ENCODE measurements around the gene ATP6V1E1. TPM values are rescaled to one million over a fixed set of nuclear protein-coding genes. Genes with fewer than 3 reads are reported as not detected.

Gene ATP6V1E1
- total RNA-seq, 1 experiment from 2014 or later: 88.1 TPM

GRCh38 chr22:17590586-17590985 is 38.0 kb downstream of the ATP6V1E1 start (continued):
- TF ChIP-seq USF2 (CRISPR knock-in tag; IDR thresholded peaks at IDR 0.05) (no peak), HMGXB4 (CRISPR knock-in tag; IDR thresholded peaks at IDR 0.05) (no peak), JAZF1 (CRISPR knock-in tag; IDR thresholded peaks at IDR 0.05) (no peak), ESRRA (CRISPR knock-in tag; IDR thresholded peaks at IDR 0.05; ENCODE audit: borderline replicate concordance) (no peak)

- TF ChIP-seq ZNF423 (CRISPR knock-in tag; IDR thresholded peaks at IDR 0.05) (no peak), MAX (CRISPR knock-in tag; IDR thresholded peaks at IDR 0.05) (no peak), ETV6 (CRISPR knock-in tag; IDR thresholded peaks at IDR 0.05) (no peak), TCF7 (CRISPR knock-in tag; IDR thresholded peaks at IDR 0.05; ENCODE audit: low read depth) (no peak), ATF6 (CRISPR knock-in tag; IDR thresholded peaks at IDR 0.05) (no peak), TEAD1 (CRISPR knock-in tag; IDR thresholded peaks at IDR 0.05) (no peak), ZNF263 (CRISPR knock-in tag; IDR thresholded peaks at IDR 0.05; ENCODE audit: low read depth) (no peak)
- H3K36me3 Mint-ChIP-seq: peaks cover 34% of the 10 kb centered on the region
- H3K4me3 Mint-ChIP-seq: no peak overlapping the region
- H3K27ac Mint-ChIP-seq: peak overlapping the region; percentile 26
- H3K27me3 Mint-ChIP-seq (ENCODE audit: low read depth): no peaks in the 10 kb centered on the region
- no peak for DNase-seq (ENCODE audit: low spot score)
- H3K4me1 Mint-ChIP-seq: no peaks in the 10 kb centered on the region
- POLR2A ChIA-PET: interaction anchor here (1.0 kb wide), 1 partner anchor 9 kb away, joined by 3 read pairs; no protein-coding TSS in a partner anchor
- ATAC-seq: no peak
- H3K9me3 Mint-ChIP-seq: no peaks in the 10 kb centered on the region
- CTCF ChIA-PET: interaction anchor here (1.3 kb wide), 1 partner anchor 31 kb away, joined by 4 read pairs; no protein-coding TSS in a partner anchor
These were observed 38.7 kb downstream of the ATP6V1E1 start for GRCh38 chr22:17589810-17590375.

- CTCF ChIA-PET: interaction anchor here (1.1 to 1.4 kb wide), 2 partner anchors 25 to 30 kb away, joined by 3 read pairs; partner anchors contain the start of gene SLC25A18
These were observed 39.9 kb downstream of the ATP6V1E1 start for GRCh38 chr22:17588606-17589005.

GRCh38 chr22:17587629-17588028 is 40.9 kb downstream of the ATP6V1E1 start:
- Mint-ChIP-seq H3K27ac (peak overlapping the region; percentile 50), H3K9me3 (no peaks in the 10 kb centered on the region), H3K4me1 (no peaks in the 10 kb centered on the region), H3K36me3 (peaks cover 15% of the 10 kb centered on the region), H3K4me3 (no peak overlapping the region), H3K27me3 (ENCODE audit: low read depth) (no peaks in the 10 kb centered on the region)
- ChIA-PET CTCF (interaction anchor here (0.7 to 1.5 kb wide), 5 partner anchors 24 to 529 kb away, joined by 3 to 6 read pairs (median 3); partner anchors contain the start of gene SLC25A18), POLR2A (no interaction called here)
- ATAC-seq: no peak; the same call in none of the 2 replicates
- no peak for DNase-seq (ENCODE audit: low spot score)
- no peak for TF ChIP-seq GTF2I (CRISPR knock-in tag; conservative IDR thresholded peaks at IDR 0.05)
- no peak for TF ChIP-seq TCF7 (CRISPR knock-in tag; IDR thresholded peaks at IDR 0.05; ENCODE audit: low read depth)
- TF ChIP-seq E2F4 (CRISPR knock-in tag; IDR thresholded peaks at IDR 0.05; ENCODE audit: borderline replicate concordance, low read depth): no peak
- TF ChIP-seq SP1 (CRISPR knock-in tag; conservative IDR thresholded peaks at IDR 0.05): no peak
- TF ChIP-seq RORB (CRISPR knock-in tag; IDR thresholded peaks at IDR 0.05): no peak
- no peak for TF ChIP-seq OVOL2 (CRISPR knock-in tag; IDR thresholded peaks at IDR 0.05; ENCODE audit: borderline replicate concordance)
- TF ChIP-seq ZNF423 (CRISPR knock-in tag; IDR thresholded peaks at IDR 0.05): no peak
- TF ChIP-seq ZNF512 (CRISPR knock-in tag; IDR thresholded peaks at IDR 0.05; ENCODE audit: borderline replicate concordance): no peak
- TF ChIP-seq TEAD4 (CRISPR knock-in tag; IDR thresholded peaks at IDR 0.05): no peak
- no peak for TF ChIP-seq ERG (CRISPR knock-in tag; IDR thresholded peaks at IDR 0.05)

More at GRCh38 chr22:17588606-17589005, 39.9 kb downstream of the ATP6V1E1 start:
- H3K27ac Mint-ChIP-seq: no peak overlapping the region
- H3K27me3 Mint-ChIP-seq (ENCODE audit: low read depth): no peaks in the 10 kb centered on the region
- no peaks in the 10 kb centered on the region for H3K4me1 Mint-ChIP-seq
- H3K36me3 Mint-ChIP-seq: peaks cover 23% of the 10 kb centered on the region
- no peaks in the 10 kb centered on the region for H3K9me3 Mint-ChIP-seq
- no peak overlapping the region for H3K4me3 Mint-ChIP-seq
- DNase-seq (ENCODE audit: low spot score) (no peak), ATAC-seq (no peak)
- no peak for TF ChIP-seq ZNF396 (CRISPR knock-in tag; IDR thresholded peaks at IDR 0.05; ENCODE audit: borderline replicate concordance)
- POLR2A ChIA-PET: interaction anchor here (0.6 to 1.0 kb wide), 3 partner anchors 8 to 512 kb away, joined by 3 to 4 read pairs (median 3); no protein-coding TSS in a partner anchor
